Bronchial epithelial cell (primary cell): ENCODE data around the gene CADPS2. TPM values are rescaled to one million over a fixed set of nuclear protein-coding genes. Genes with fewer than 3 reads are reported as not detected.

Source experiments
- DNase-seq: peaks from one replicate; pipeline ENCODE4 v3.0.0-alpha.2; 2010; ENCODE audit warnings: low read depth
- FAIRE-seq: peaks from 2 replicates; lab custom pipeline; 2011; peaks lifted over from hg19 to GRCh38; lab: Jason Lieb, UNC
- H3K27me3 ChIP-seq: 2 replicates; pipeline ENCODE4 v1.5.1; 2011; ENCODE audit warnings: low read length; ENCODE audit not compliant: control insufficient read depth, insufficient read depth
- H3K36me3 ChIP-seq: 2 replicates; pipeline ENCODE4 v1.5.1; 2011; ENCODE audit warnings: low read length; ENCODE audit not compliant: control insufficient read depth, insufficient read depth
- H3K4me3 ChIP-seq: 2 replicates; pipeline ENCODE4 v1.5.1; 2011; ENCODE audit warnings: mild to moderate bottlenecking, low read depth, low read length, control low read depth
- CTCF ChIP-seq: IDR thresholded peaks from 2 replicates; pipeline ENCODE4 v1.5.1; 2011; ENCODE audit warnings: mild to moderate bottlenecking, moderate library complexity, low read length, control low read depth, inconsistent platforms; ENCODE audit not compliant: insufficient read depth, severe bottlenecking
- total RNA-seq: library from RNA; depleted of rRNA; stranded (reverse); fragments of >200 nt; gene quantifications from 2 replicates; pipeline ENCODE4 v1.2.1, GENCODE V29; 2014

The CADPS2 gene
- total RNA-seq, 1 donor from 2014 or later, result 4.2 TPM

GRCh38 chr7:122429926-122430325, 456.3 kb downstream of the CADPS2 start:
- no peak for TF ChIP-seq CTCF
- FAIRE-seq (no peak), DNase-seq (peak; percentile 44)
- Histone ChIP-seq H3K36me3 (no peaks in the 10 kb centered on the region), H3K27me3 (no peaks in the 10 kb centered on the region), H3K4me3 (no peak overlapping the region)

GRCh38 chr7:122425731-122426130, 460.5 kb downstream of the CADPS2 start:
- Histone ChIP-seq H3K4me3 (no peak overlapping the region), H3K27me3 (no peaks in the 10 kb centered on the region), H3K36me3 (no peaks in the 10 kb centered on the region)
- DNase-seq, result peak; percentile 11
- no peak for TF ChIP-seq CTCF
- FAIRE-seq, result no peak

- no peaks in the 10 kb centered on the region for H3K27me3 ChIP-seq
- no peak overlapping the region for H3K4me3 ChIP-seq
- peak; percentile 82 for DNase-seq
- FAIRE-seq, result no peak
- H3K36me3 ChIP-seq, result no peaks in the 10 kb centered on the region
- no peak for TF ChIP-seq CTCF
Measured at GRCh38 chr7:122423591-122423990, 462.7 kb downstream of the CADPS2 start.

- Histone ChIP-seq H3K36me3 (no peaks in the 10 kb centered on the region), H3K4me3 (no peak overlapping the region), H3K27me3 (no peaks in the 10 kb centered on the region)
- FAIRE-seq (no peak), DNase-seq (no peak)
- TF ChIP-seq CTCF, result no peak
Measured at GRCh38 chr7:122416336-122416735, 469.9 kb downstream of the CADPS2 start.

- no peak for TF ChIP-seq CTCF
- Histone ChIP-seq H3K4me3 (no peak overlapping the region), H3K27me3 (no peaks in the 10 kb centered on the region), H3K36me3 (no peaks in the 10 kb centered on the region)
- FAIRE-seq, result no peak
- DNase-seq, result no peak
Measured at GRCh38 chr7:122415510-122415909, 470.8 kb downstream of the CADPS2 start.

DNA sequence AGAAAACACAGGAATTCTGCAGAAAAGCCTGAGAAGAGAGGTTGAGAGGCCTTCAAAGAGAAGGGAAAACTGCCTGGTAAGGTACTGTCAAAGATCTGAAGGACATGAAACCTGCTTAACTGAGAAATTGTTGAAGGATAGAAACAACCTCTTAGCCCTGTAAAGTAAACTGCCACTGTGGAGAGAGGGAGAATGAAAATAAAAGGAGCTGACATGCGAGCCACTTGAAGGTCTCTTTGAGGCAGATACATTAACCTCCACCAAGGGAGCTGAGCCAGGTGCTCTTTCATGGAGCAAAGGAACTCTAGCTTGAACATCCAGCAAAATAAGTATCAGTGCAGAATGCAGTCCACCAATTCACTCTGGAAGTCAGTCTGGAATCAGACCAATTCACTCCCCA, 472.9 kb downstream of the CADPS2 start:
- Histone ChIP-seq H3K27me3 (no peaks in the 10 kb centered on the region), H3K4me3 (no peak overlapping the region), H3K36me3 (no peaks in the 10 kb centered on the region)
- no peak for TF ChIP-seq CTCF
- DNase-seq (no peak), FAIRE-seq (no peak)
